Keratinocyte (primary cell): ENCODE data around the gene GREB1. TPM values are rescaled to one million over a fixed set of nuclear protein-coding genes. Genes with fewer than 3 reads are reported as not detected.

ENCODE experiments used
- DNase-seq: peaks from one replicate; pipeline ENCODE4 v3.0.0-alpha.2; 2011; ENCODE audit warnings: low read depth, missing footprints, low spot score
- FAIRE-seq: peaks from 2 replicates; lab custom pipeline; 2011; peaks lifted over from hg19 to GRCh38; lab: Jason Lieb, UNC
- H2AFZ ChIP-seq: 2 replicates; pipeline ENCODE4 v1.6.0; 2012; ENCODE audit warnings: low read length, control low read depth, inconsistent platforms; ENCODE audit not compliant: control insufficient read depth
- H3K27ac ChIP-seq: 2 replicates; pipeline ENCODE4 v1.5.1; 2011; ENCODE audit warnings: low read length; ENCODE audit not compliant: control insufficient read depth, insufficient read depth
- H3K27me3 ChIP-seq: 3 replicates; pipeline ENCODE4 v1.6.0; 2011; ENCODE audit warnings: low read length; ENCODE audit not compliant: control insufficient read depth, insufficient read depth; ENCODE audit errors: extremely low read depth
- H3K36me3 ChIP-seq, 2 experiments: 2 replicates in 1 of 2; 3 replicates in 1 of 2; pipeline ENCODE4 v1.5.1; 2011; ENCODE audit warnings: low read length in 2 of 2, mild to moderate bottlenecking in 1 of 2; ENCODE audit not compliant: control insufficient read depth in 2 of 2, insufficient read depth in 2 of 2; ENCODE audit errors: extremely low read depth in 1 of 2
- H3K4me1 ChIP-seq: 3 replicates; pipeline ENCODE4 v1.5.1; 2011; ENCODE audit warnings: low read length; ENCODE audit not compliant: control insufficient read depth, insufficient read depth; ENCODE audit errors: extremely low read depth
- H3K4me2 ChIP-seq: 3 replicates; pipeline ENCODE4 v1.6.0; 2011; ENCODE audit warnings: low read depth, low read length; ENCODE audit not compliant: control insufficient read depth, insufficient read depth; ENCODE audit errors: extremely low read depth
- H3K4me3 ChIP-seq, 3 experiments: fragments of 200-600 bp in 1 of 3; sonication (generic) in 1 of 3; 2 replicates in 2 of 3; 3 replicates in 1 of 3; pipeline ENCODE4 v1.5.1; 2011 to 2016; ENCODE audit warnings: low read length in 3 of 3, mild to moderate bottlenecking in 3 of 3, control low read depth in 2 of 3, inconsistent platforms in 1 of 3, low read depth in 1 of 3, mixed read lengths in 1 of 3, mixed run types in 1 of 3, moderate library complexity in 1 of 3; ENCODE audit not compliant: control insufficient read depth in 2 of 3, insufficient read depth in 2 of 3; ENCODE audit errors: extremely low read depth in 1 of 3
- H3K79me2 ChIP-seq: 2 replicates; pipeline ENCODE4 v1.6.0; 2012; ENCODE audit warnings: low read length; ENCODE audit not compliant: control insufficient read depth, insufficient read depth
- H3K9ac ChIP-seq: 3 replicates; pipeline ENCODE4 v1.6.0; 2011; ENCODE audit warnings: low read length; ENCODE audit not compliant: control insufficient read depth, insufficient read depth; ENCODE audit errors: extremely low read depth
- H3K9me1 ChIP-seq: 3 replicates; pipeline ENCODE4 v1.6.0; 2011; ENCODE audit warnings: low read length; ENCODE audit not compliant: control insufficient read depth, insufficient read depth; ENCODE audit errors: extremely low read depth
- H3K9me3 ChIP-seq: 2 replicates; pipeline ENCODE4 v1.5.1; 2012; ENCODE audit warnings: low read depth, low read length; ENCODE audit not compliant: control insufficient read depth
- H4K20me1 ChIP-seq: 3 replicates; pipeline ENCODE4 v1.6.0; 2011; ENCODE audit warnings: low read length; ENCODE audit not compliant: control insufficient read depth, insufficient read depth; ENCODE audit errors: extremely low read depth
- EZH2 ChIP-seq: IDR thresholded peaks from one replicate; pipeline ENCODE4 v1.6.1; 2012; ENCODE audit warnings: inconsistent platforms, mild to moderate bottlenecking, low read length, moderate library complexity
- dilution Hi-C: fragments of 300-500 bp; cut with MboI; formaldehyde crosslinking; loops from one replicate; pipeline ENCODE4 v1.7.0; 2020; ENCODE audit warnings: low sequenced_read_pairs; ENCODE audit not compliant: extremely low pct_ligation_motif_present
- polyA plus RNA-seq, 5 experiments: library from polyadenylated mRNA; depleted of rRNA in 3 of 5; stranded (reverse) in 3 of 5; stranded (forward) in 1 of 5; unstranded in 1 of 5; fragments of >200 nt; gene quantifications; 1 replicate in 1 of 5; 2 replicates in 3 of 5; 3 replicates in 1 of 5; pipeline versions ENCODE4 v1.2.1 to v1.2.3, GENCODE V29; 2011 to 2012; ENCODE audit warnings: missing spikeins in 2 of 5, low read depth in 1 of 5, low replicate concordance in 1 of 5
- TF ChIP-seq, protein P1 (sequence below), 3 experiments: IDR thresholded peaks in 1 of 3; conservative IDR thresholded peaks in 1 of 3; optimal IDR thresholded peaks in 1 of 3; 2 replicates in 2 of 3; 3 replicates in 1 of 3; pipeline versions ENCODE3 to v1.5.1; 2011; ENCODE audit warnings: low read length in 3 of 3, mild to moderate bottlenecking in 3 of 3, moderate library complexity in 2 of 3, control low read depth in 1 of 3, inconsistent platforms in 1 of 3; ENCODE audit not compliant: insufficient read depth in 2 of 3; ENCODE audit errors: extremely low read depth in 1 of 3

The GREB1 gene
- polyA plus RNA-seq, 1 donor (not counting 4 experiments of a cell fraction or from before 2014, with no cell fraction given) = 0.13 TPM

DNA sequence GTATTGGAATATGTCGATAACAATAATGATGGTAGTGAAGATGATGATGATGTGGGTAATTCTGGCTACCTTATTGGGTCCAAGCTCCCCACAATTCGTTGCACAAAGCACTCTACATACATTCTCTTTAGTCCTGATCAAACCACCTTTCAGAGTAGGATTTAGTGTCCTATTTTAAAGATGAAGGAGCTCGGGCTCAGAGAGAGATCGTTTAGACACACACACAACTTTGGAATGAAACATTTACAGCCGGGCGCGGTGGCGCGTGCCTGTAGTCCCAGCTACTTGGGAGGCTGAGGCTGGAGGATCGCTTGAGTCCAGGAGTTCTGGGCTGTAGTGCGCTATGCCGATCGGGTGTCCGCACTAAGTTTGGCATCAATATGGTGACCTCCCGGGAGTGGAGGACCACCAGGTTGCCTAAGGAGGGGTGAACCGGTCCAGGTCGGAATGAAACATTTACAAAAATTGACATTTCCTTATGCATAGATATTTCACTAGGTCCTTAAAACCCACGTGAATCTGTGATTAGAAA, 50.7 kb downstream of the GREB1 start:
- no peak for FAIRE-seq
- Histone ChIP-seq H3K9ac (no peak overlapping the region), H3K36me3 (no peaks in the 10 kb centered on the region)

DNA sequence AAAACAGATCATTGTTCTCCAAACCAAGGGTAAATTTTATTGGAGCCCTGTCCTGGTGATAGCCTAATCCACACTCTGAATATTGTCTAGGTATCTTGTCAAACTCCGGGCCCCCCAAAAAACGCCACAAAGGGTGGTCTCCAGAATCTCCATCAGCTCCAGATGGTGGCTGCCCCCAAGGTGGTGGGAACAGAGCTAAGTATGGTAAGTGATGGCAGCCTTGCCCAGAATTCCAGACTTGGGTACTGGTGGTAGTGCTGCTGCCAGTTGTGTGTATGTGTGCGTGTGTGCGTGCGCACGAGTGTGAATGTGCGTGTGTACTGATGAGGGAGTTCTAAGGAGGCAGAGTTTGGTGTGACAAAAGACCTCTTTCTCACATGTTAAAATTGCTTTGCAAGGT, 51.2 kb downstream of the GREB1 start:
- TF ChIP-seq, protein P1, sequence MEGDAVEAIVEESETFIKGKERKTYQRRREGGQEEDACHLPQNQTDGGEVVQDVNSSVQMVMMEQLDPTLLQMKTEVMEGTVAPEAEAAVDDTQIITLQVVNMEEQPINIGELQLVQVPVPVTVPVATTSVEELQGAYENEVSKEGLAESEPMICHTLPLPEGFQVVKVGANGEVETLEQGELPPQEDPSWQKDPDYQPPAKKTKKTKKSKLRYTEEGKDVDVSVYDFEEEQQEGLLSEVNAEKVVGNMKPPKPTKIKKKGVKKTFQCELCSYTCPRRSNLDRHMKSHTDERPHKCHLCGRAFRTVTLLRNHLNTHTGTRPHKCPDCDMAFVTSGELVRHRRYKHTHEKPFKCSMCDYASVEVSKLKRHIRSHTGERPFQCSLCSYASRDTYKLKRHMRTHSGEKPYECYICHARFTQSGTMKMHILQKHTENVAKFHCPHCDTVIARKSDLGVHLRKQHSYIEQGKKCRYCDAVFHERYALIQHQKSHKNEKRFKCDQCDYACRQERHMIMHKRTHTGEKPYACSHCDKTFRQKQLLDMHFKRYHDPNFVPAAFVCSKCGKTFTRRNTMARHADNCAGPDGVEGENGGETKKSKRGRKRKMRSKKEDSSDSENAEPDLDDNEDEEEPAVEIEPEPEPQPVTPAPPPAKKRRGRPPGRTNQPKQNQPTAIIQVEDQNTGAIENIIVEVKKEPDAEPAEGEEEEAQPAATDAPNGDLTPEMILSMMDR (optimal IDR thresholded peaks at IDR 0.05 in 1 of 3, IDR thresholded peaks at IDR 0.05 in 1 of 3, conservative IDR thresholded peaks at IDR 0.05 in 1 of 3; ENCODE audit: extremely low read depth in 1 of 3, insufficient read depth in 2 of 3, low read length in 3 of 3) = no peak
- no peak for TF ChIP-seq EZH2
- DNase-seq = no peak
- H3K9me3 ChIP-seq = no peaks in the 10 kb centered on the region
- H3K9me1 ChIP-seq = no peaks in the 10 kb centered on the region
- H3K27me3 ChIP-seq = peaks cover 15% of the 10 kb centered on the region
- FAIRE-seq = no peak
- no peak overlapping the region for H3K4me2 ChIP-seq
- H3K79me2 ChIP-seq = no peaks in the 10 kb centered on the region
- no peak overlapping the region for H3K4me3 ChIP-seq
- dilution Hi-C loops = no loop called here
- H4K20me1 ChIP-seq = no peaks in the 10 kb centered on the region
- no peaks in the 10 kb centered on the region for H3K36me3 ChIP-seq
- no peaks in the 10 kb centered on the region for H3K4me1 ChIP-seq
- H3K27ac ChIP-seq = no peak overlapping the region
- no peak overlapping the region for H3K9ac ChIP-seq
- no peak overlapping the region for H2AFZ ChIP-seq

More for the DNA sequence above, 50.7 kb downstream of the GREB1 start:
- TF ChIP-seq, protein P1 (optimal IDR thresholded peaks at IDR 0.05 in 1 of 3, IDR thresholded peaks at IDR 0.05 in 1 of 3, conservative IDR thresholded peaks at IDR 0.05 in 1 of 3; ENCODE audit: extremely low read depth in 1 of 3, insufficient read depth in 2 of 3, low read length in 3 of 3) = no peak
- no peak for TF ChIP-seq EZH2
- no peaks in the 10 kb centered on the region for H3K9me1 ChIP-seq
- no peak for DNase-seq
- H3K4me1 ChIP-seq = no peaks in the 10 kb centered on the region
- no peak overlapping the region for H3K27ac ChIP-seq
- no peak overlapping the region for H3K4me3 ChIP-seq
- no peaks in the 10 kb centered on the region for H3K9me3 ChIP-seq
- dilution Hi-C loops = no loop called here
- no peaks in the 10 kb centered on the region for H4K20me1 ChIP-seq
- H2AFZ ChIP-seq = no peak overlapping the region
- peaks cover 15% of the 10 kb centered on the region for H3K27me3 ChIP-seq
- H3K79me2 ChIP-seq = no peaks in the 10 kb centered on the region
- H3K4me2 ChIP-seq = no peak overlapping the region
